Liver (tissue), 9 donors: ENCODE measurements around the gene FGF9. TPM values are rescaled to one million over a fixed set of nuclear protein-coding genes. Genes with fewer than 3 reads are reported as not detected.

ENCODE experiments used
- DNase-seq: peaks from one replicate; pipeline ENCODE4 v3.0.0-alpha.2; 2017; ENCODE audit warnings: low spot score
- H3K27ac ChIP-seq, 2 donors: one replicate each; pipeline ENCODE4 v1.7.0; 2013; ENCODE audit warnings: inconsistent platforms in 2 of 2, low read length in 2 of 2, control low read depth in 1 of 2, low read depth in 1 of 2, mild to moderate bottlenecking in 1 of 2
- H3K27me3 ChIP-seq, 4 donors: one replicate each; pipeline versions ENCODE4 v1.6.1 to v1.7.0; 2013; ENCODE audit warnings: low read length in 3 of 4, inconsistent platforms in 1 of 4, mild to moderate bottlenecking in 1 of 4, moderate library complexity in 1 of 4; ENCODE audit not compliant: control insufficient read depth in 4 of 4, insufficient read depth in 4 of 4
- H3K36me3 ChIP-seq, 4 donors: one replicate each; pipeline versions ENCODE4 v1.6.1 to v1.7.0; 2013; ENCODE audit warnings: low read length in 3 of 4, mild to moderate bottlenecking in 3 of 4, low read depth in 1 of 4, moderate library complexity in 1 of 4; ENCODE audit not compliant: control insufficient read depth in 4 of 4, insufficient read depth in 3 of 4
- H3K4me1 ChIP-seq, 4 donors: one replicate each; pipeline versions ENCODE4 v1.6.1 to v1.7.0; 2013; ENCODE audit warnings: low read length in 3 of 4, mild to moderate bottlenecking in 3 of 4, moderate library complexity in 1 of 4; ENCODE audit not compliant: control insufficient read depth in 4 of 4, insufficient read depth in 4 of 4
- H3K4me3 ChIP-seq, 3 donors: one replicate each; pipeline versions ENCODE4 v1.6.1 to v1.7.0; 2013; ENCODE audit warnings: low read length in 3 of 3, control low read depth in 1 of 3, low read depth in 1 of 3, mild to moderate bottlenecking in 1 of 3
- H3K9ac ChIP-seq, 2 donors: one replicate each; pipeline ENCODE4 v1.7.0; 2013; ENCODE audit warnings: low read length in 2 of 2, mild to moderate bottlenecking in 2 of 2, moderate library complexity in 2 of 2, control low read depth in 1 of 2, low read depth in 1 of 2
- H3K9me3 ChIP-seq, 4 donors: one replicate each; pipeline versions ENCODE4 v1.6.1 to v1.7.0; 2013; ENCODE audit warnings: low read length in 3 of 4; ENCODE audit not compliant: control insufficient read depth in 4 of 4
- EGR1 ChIP-seq, 2 donors: IDR thresholded peaks; 2 replicates each; pipeline ENCODE4 v1.6.1; 2016 to 2018; ENCODE audit warnings: antibody characterized with exemption in 2 of 2, low read depth in 2 of 2
- FOXA1 ChIP-seq: IDR thresholded peaks from 2 replicates; pipeline ENCODE4 v1.6.1; 2016; ENCODE audit warnings: antibody characterized with exemption
- FOXA2 ChIP-seq: IDR thresholded peaks from 2 replicates; pipeline ENCODE4 v1.6.1; 2016; ENCODE audit warnings: antibody characterized with exemption
- GABPA ChIP-seq, 2 donors: IDR thresholded peaks in 1 of 2; conservative IDR thresholded peaks in 1 of 2; 2 replicates each; pipeline ENCODE4 v1.6.1; 2016; ENCODE audit warnings: antibody characterized with exemption in 2 of 2, mild to moderate bottlenecking in 1 of 2, moderate library complexity in 1 of 2
- HNF4G ChIP-seq: IDR thresholded peaks from 2 replicates; pipeline ENCODE4 v1.6.1; 2016; ENCODE audit warnings: antibody characterized with exemption
- JUND ChIP-seq, 2 donors: IDR thresholded peaks; 2 replicates each; pipeline ENCODE4 v1.6.1; 2016; ENCODE audit warnings: antibody characterized with exemption in 2 of 2
- NR2F2 ChIP-seq: IDR thresholded peaks from 2 replicates; pipeline ENCODE4 v1.6.1; 2016; ENCODE audit warnings: antibody characterized with exemption
- RAD21 ChIP-seq, 2 donors: IDR thresholded peaks; 2 replicates each; pipeline ENCODE4 v1.6.1; 2016; ENCODE audit warnings: antibody characterized with exemption in 2 of 2, mild to moderate bottlenecking in 2 of 2
- SP1 ChIP-seq: IDR thresholded peaks from 2 replicates; pipeline ENCODE4 v1.6.1; 2018; ENCODE audit warnings: antibody characterized with exemption, mild to moderate bottlenecking
- TAF1 ChIP-seq: conservative IDR thresholded peaks from 2 replicates; pipeline ENCODE4 v1.6.1; 2016; ENCODE audit warnings: antibody characterized with exemption, mild to moderate bottlenecking
- YY1 ChIP-seq: IDR thresholded peaks from 2 replicates; pipeline ENCODE4 v1.6.1; 2016; ENCODE audit warnings: antibody characterized with exemption, mild to moderate bottlenecking
- WGBS: extraction: QIAGEN DNeasy Blood & Tissue Kit; methylation state at CpG from one replicate; pipeline ENCODE4 v1.1.7; 2013; 5-methylcytosine and 5-hydroxymethylcytosine counted together
- polyA plus RNA-seq, 2 donors: library from polyadenylated mRNA; stranded (reverse) in 1 of 2; unstranded in 1 of 2; fragments of 200-250 nt in 1 of 2; fragments of >200 nt in 1 of 2; fragmentation: Nextera tagmentation in 1 of 2; extraction: Ambion mirVana in 1 of 2; gene quantifications; one replicate each; pipeline versions ENCODE4 v1.2.1 to v1.2.3, GENCODE V29; 2013 to 2015
- total RNA-seq, 2 donors: library from RNA; depleted of rRNA; stranded (reverse); fragments of >200 nt; gene quantifications; one replicate each; pipeline ENCODE4 v1.2.3, GENCODE V29; 2014
- TF ChIP-seq, protein P1 (sequence below): fragments of 150-350 bp; IDR thresholded peaks from 2 replicates; pipeline ENCODE4 v1.5.1; 2017; ENCODE audit warnings: improper control_type of control experiment, low read depth, low read length; ENCODE audit not compliant: missing input control
- TF ChIP-seq, protein P2 (sequence below): IDR thresholded peaks from 2 replicates; pipeline ENCODE4 v1.6.1; 2016; ENCODE audit warnings: antibody characterized with exemption
- TF ChIP-seq, protein P3 (sequence below): IDR thresholded peaks from 2 replicates; pipeline ENCODE4 v1.6.1; 2016; ENCODE audit warnings: antibody characterized with exemption, mild to moderate bottlenecking
- donor health status: healthy.
- donor health status: healthy.
- donor health status: healthy.
- donor health status: healthy.
- donor health status: healthy.

Gene FGF9
- total and polyA plus RNA-seq, 4 donors = under 0.01 to 0.05 TPM; not detected in 2

DNA sequence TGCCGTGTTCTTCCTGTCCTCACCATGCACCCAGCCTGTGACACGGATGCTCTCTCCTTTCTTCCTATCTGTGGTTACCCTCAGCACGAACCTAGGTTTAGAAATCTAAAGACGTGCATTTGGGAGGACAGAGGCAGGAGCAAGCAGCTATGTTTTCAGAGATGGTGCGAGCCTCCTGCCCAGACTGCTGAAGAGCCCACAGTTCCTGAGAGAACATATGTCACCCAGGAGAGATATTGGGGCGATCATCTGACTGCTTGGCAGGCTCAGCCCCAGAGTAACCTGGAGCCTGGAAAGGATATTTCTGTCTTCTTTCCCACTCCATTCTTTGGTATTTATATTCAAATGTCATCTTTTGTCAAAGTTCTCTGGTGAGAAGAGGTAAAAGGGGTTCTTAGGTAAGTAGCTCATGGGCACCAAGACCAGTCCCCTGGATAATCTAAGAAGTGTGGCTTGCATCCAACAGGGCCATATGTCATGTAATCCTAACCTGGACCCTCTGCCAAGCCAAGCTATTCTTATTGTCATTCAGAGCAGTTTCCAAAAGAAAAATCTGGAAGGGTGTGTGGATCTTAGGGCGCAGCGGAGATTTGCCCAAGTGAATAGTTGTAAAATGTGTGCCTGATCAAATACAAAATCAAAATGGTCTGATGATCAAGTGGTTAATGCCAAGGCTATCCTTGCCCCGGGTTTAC lies 59.5 kb downstream of the FGF9 start (continued):
- TF ChIP-seq JUND (IDR thresholded peaks at IDR 0.05) (no peak), GABPA (IDR thresholded peaks at IDR 0.05 in 1 of 2, conservative IDR thresholded peaks at IDR 0.05 in 1 of 2) (no peak)

DNA sequence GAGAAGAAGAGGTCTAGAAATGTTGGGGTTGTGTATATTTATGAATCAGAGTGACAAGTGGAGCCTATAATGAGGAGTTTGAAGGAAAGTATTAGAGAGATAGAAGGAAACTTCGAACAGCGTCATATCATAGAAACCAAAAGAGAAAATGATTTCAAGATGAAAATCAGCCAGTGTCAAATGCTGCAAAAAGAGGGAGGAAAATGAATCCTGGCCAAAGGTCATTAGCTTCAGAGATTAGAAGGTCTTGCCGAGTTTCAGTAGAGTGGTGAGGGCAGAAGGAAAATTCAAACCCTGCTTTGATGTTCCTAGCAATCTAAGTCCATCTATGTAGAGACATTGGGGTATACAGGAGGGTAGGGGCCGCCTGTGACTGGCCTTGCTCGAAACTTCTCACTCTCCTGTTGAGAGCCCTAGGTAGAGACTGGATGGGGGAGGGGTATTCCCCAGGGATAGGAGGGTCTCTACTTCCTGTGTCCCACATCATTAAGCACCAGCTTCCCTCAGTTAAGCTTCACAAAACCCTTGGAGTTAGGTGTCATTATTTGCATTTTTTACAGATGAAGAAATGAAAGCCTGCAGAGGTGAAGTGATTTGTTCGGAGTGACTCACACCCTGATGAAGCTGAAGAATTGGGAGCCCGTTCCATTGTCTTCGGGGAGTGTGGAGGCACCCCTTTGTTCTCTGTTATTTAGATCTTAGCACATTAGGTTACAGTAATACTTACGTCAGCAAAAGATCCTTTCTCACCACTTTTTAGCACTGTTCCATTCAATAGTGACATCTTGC lies 62.8 kb downstream of the FGF9 start:
- no peak for DNase-seq
- Histone ChIP-seq H3K4me1 (no peaks in the 10 kb centered on the region), H3K27me3 (peaks cover 0 to 4% (median 2%) of the 10 kb centered on the region in 4 donors), H3K27ac (no peak overlapping the region), H3K9ac (no peak overlapping the region), H3K4me3 (no peak overlapping the region), H3K36me3 (no peaks in the 10 kb centered on the region), H3K9me3 (peaks cover 0 to 5% (median under 1%) of the 10 kb centered on the region in 4 donors)
- WGBS = 60% methylated on average over 9 of the region's 9 CpGs
- TF ChIP-seq FOXA1 = no peak
- TF ChIP-seq EGR1 (IDR thresholded peaks at IDR 0.05; ENCODE audit: low read depth in 2 of 2) = no peak
- no peak for TF ChIP-seq SP1
- no peak for TF ChIP-seq FOXA2
- no peak for TF ChIP-seq YY1
- TF ChIP-seq, protein P1, sequence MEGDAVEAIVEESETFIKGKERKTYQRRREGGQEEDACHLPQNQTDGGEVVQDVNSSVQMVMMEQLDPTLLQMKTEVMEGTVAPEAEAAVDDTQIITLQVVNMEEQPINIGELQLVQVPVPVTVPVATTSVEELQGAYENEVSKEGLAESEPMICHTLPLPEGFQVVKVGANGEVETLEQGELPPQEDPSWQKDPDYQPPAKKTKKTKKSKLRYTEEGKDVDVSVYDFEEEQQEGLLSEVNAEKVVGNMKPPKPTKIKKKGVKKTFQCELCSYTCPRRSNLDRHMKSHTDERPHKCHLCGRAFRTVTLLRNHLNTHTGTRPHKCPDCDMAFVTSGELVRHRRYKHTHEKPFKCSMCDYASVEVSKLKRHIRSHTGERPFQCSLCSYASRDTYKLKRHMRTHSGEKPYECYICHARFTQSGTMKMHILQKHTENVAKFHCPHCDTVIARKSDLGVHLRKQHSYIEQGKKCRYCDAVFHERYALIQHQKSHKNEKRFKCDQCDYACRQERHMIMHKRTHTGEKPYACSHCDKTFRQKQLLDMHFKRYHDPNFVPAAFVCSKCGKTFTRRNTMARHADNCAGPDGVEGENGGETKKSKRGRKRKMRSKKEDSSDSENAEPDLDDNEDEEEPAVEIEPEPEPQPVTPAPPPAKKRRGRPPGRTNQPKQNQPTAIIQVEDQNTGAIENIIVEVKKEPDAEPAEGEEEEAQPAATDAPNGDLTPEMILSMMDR = no peak
- TF ChIP-seq RAD21 (IDR thresholded peaks at IDR 0.05) = no peak
- TF ChIP-seq TAF1 = no peak
- no peak for TF ChIP-seq GABPA (IDR thresholded peaks at IDR 0.05 in 1 of 2, conservative IDR thresholded peaks at IDR 0.05 in 1 of 2)
- no peak for TF ChIP-seq NR2F2
- TF ChIP-seq, protein P2, sequence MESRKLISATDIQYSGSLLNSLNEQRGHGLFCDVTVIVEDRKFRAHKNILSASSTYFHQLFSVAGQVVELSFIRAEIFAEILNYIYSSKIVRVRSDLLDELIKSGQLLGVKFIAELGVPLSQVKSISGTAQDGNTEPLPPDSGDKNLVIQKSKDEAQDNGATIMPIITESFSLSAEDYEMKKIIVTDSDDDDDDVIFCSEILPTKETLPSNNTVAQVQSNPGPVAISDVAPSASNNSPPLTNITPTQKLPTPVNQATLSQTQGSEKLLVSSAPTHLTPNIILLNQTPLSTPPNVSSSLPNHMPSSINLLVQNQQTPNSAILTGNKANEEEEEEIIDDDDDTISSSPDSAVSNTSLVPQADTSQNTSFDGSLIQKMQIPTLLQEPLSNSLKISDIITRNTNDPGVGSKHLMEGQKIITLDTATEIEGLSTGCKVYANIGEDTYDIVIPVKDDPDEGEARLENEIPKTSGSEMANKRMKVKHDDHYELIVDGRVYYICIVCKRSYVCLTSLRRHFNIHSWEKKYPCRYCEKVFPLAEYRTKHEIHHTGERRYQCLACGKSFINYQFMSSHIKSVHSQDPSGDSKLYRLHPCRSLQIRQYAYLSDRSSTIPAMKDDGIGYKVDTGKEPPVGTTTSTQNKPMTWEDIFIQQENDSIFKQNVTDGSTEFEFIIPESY = no peak
- no peak for TF ChIP-seq HNF4G

DNA sequence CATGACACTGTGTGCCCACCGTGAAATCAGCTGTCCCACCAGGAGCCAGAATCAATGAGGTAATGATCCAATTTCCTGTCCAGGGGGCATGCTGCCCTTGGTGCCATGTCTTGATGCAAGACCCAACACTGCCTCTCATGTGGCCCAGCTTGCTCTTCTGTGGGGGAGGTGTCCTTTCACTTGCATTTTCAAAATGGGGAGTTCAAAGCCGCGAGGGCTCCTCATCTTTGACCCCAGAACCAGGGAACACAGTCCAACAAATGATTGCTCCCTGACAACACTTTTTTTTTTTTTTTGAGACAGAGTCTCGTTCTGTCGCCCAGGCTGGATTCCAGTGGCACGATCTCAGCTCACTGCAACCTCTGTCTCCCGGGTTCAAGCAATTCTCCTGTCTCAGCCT lies 64.1 kb downstream of the FGF9 start:
- no peak for TF ChIP-seq NR2F2
- TF ChIP-seq, protein P3, sequence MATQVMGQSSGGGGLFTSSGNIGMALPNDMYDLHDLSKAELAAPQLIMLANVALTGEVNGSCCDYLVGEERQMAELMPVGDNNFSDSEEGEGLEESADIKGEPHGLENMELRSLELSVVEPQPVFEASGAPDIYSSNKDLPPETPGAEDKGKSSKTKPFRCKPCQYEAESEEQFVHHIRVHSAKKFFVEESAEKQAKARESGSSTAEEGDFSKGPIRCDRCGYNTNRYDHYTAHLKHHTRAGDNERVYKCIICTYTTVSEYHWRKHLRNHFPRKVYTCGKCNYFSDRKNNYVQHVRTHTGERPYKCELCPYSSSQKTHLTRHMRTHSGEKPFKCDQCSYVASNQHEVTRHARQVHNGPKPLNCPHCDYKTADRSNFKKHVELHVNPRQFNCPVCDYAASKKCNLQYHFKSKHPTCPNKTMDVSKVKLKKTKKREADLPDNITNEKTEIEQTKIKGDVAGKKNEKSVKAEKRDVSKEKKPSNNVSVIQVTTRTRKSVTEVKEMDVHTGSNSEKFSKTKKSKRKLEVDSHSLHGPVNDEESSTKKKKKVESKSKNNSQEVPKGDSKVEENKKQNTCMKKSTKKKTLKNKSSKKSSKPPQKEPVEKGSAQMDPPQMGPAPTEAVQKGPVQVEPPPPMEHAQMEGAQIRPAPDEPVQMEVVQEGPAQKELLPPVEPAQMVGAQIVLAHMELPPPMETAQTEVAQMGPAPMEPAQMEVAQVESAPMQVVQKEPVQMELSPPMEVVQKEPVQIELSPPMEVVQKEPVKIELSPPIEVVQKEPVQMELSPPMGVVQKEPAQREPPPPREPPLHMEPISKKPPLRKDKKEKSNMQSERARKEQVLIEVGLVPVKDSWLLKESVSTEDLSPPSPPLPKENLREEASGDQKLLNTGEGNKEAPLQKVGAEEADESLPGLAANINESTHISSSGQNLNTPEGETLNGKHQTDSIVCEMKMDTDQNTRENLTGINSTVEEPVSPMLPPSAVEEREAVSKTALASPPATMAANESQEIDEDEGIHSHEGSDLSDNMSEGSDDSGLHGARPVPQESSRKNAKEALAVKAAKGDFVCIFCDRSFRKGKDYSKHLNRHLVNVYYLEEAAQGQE = no peak
- WGBS = 90% methylated on average over 7 of the region's 7 CpGs
- Histone ChIP-seq H3K27me3 (peaks cover 0 to 4% (median 2%) of the 10 kb centered on the region in 4 donors), H3K9ac (no peak overlapping the region), H3K27ac (no peak overlapping the region), H3K4me3 (no peak overlapping the region), H3K36me3 (no peaks in the 10 kb centered on the region), H3K4me1 (no peaks in the 10 kb centered on the region), H3K9me3 (peaks cover 0 to 5% (median under 1%) of the 10 kb centered on the region in 4 donors)
- DNase-seq = no peak
